HG03520 (cell line): ENCODE data around the gene GOSR1.
"Not testable (repeated sequence)": the region's sequence is repeated elsewhere in the genome, so short reads cannot be mapped to it uniquely, and the experiment has no call there.

Experiments used
- ATAC-seq: cut with Tn5 transposase; IDR thresholded peaks from one replicate; pipeline ENCODE4 v1.9.1; 2021; ENCODE audit warnings: mild to moderate bottlenecking, moderate library complexity; ENCODE audit not compliant: unreplicated experiment

Gene GOSR1

DNA sequence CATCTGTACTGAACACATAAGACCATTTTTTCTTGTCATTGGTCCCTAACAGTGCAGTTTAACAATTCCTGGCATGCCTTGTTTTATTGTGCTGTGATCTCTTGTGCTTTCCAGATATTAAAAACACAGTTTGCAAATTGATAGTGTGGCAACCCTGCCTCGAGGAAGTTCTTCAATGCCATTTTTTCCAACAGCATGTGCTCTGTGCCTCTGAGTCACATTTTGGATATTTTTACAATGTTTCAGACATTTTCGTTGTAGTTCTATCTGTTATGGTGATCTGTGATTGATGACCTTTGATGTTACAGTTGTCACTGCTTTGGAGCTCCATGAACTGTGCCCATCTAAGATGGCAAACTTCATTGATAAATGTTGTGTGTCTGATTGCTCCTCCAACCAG is 66.2 kb downstream of the GOSR1 start:
- ATAC-seq: no peak

DNA sequence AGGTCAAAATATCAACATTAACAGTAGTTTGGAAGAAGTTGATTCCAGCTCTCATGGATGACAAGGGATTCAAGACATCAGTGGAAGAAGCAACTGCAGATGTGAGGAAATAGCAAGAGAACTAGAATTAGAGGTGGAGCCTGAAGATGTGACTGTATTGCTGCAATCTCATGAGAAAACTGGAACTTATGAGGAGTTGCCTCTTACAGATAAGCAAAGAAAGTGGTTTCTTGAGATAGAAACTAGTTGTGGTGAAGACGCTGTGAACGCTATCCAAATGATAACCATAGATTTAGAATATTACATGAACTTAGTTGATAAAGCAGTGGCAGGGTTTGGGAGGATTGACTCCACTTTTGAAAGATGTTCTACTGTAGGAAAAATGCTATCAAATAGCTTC is 67.8 kb downstream of the GOSR1 start:
- ATAC-seq: no peak

- ATAC-seq: no peak
Measured at GRCh38 chr17:30547778-30548573, 70.8 kb downstream of the GOSR1 start.

GRCh38 chr17:30549181-30549580 is 72.0 kb downstream of the GOSR1 start:
- not testable (repeated sequence) for ATAC-seq

GRCh38 chr17:30549864-30550511 is 72.8 kb downstream of the GOSR1 start:
- no peak for ATAC-seq

GRCh38 chr17:30550512-30551273 is 73.5 kb downstream of the GOSR1 start:
- no peak for ATAC-seq

- ATAC-seq: not testable (repeated sequence)
Measured at GRCh38 chr17:30551274-30551995, 74.2 kb downstream of the GOSR1 start.

DNA sequence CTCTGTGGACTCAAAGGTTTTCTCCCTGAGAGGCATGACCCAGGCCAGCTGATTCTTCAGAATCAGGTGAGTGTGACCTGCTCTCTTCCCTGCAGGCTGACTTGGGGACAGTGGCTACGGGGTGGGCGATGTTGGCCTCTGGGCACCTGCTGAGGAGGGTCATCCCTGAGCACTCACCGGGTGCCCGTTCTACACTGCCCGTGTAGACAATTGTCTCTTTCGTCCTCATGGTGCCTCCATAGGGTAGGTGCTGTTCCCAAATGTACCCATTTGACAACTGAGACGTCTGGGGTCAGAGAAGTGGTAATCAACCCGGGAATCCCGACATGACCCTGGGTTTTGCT is 74.8 kb downstream of the GOSR1 start:
- ATAC-seq: no peak

GRCh38 chr17:30552994-30553566 is 75.9 kb downstream of the GOSR1 start:
- ATAC-seq: no peak

GRCh38 chr17:30553823-30554440 is 76.7 kb downstream of the GOSR1 start:
- not testable (repeated sequence) for ATAC-seq

DNA sequence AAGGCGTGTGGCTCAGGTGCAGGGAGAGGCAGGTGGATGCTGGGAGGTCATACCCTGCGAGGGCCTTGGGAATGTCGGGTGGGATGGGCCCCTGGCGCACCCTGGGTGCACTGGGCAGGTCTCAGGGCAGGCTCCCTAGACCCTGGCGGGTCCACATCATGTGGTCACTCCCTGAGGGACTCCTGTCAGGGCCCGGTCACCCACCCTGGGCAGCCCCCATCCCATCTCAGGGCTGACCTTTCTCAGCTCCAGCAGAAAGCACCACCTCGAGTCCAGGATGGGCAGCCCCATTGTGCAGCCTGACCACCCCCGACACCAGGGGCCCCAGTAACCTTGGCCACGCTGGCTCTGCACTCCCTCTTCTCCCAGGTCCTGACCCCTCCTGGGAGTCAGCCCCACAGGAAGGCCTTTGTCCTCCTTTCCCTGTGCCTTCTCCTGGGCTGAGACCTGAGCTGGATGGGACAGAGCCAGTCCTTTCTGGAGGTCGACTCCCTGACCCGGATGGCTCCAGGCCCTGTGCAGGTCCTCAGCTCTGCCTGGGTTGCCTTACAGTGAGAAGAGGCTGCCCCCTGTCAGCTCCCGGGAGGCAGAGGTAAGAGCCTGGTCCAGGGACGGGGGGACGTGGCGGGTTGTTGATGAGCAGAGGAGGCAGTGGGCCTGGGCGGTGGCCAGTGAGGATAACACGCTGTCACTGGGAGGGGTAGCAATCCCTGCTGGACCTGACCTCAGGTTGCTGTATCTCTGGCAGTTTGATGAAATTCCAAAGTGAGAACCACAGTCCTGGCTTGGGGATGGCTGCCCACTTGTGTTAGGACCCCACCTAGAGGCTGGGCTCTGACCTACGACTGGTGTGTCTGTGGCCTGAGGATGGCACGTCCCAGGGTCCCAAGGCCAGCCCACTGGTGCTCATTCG is 77.9 kb downstream of the GOSR1 start:
- ATAC-seq: no peak

DNA sequence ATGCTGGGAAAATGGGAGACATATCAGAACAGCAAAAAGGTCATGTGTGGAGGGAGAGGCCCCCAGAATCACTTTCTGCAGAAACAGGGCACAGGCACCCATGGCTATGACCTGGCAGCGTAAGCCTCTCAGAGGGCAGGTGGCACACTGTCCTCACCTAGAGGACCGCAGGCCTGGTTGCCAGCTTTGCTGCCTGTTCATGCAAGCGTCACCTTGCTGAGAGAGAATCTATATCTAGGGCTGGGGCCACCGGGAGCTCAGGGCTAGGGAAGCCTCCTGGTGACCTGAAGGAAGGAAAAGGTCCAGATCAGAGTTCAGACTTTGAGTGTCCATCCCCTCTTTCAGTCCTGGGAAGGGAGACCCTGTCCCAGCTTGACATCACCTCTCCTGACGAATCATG is 78.7 kb downstream of the GOSR1 start:
- ATAC-seq: no peak

GRCh38 chr17:30556374-30557332 is 79.4 kb downstream of the GOSR1 start:
- ATAC-seq: no peak

DNA sequence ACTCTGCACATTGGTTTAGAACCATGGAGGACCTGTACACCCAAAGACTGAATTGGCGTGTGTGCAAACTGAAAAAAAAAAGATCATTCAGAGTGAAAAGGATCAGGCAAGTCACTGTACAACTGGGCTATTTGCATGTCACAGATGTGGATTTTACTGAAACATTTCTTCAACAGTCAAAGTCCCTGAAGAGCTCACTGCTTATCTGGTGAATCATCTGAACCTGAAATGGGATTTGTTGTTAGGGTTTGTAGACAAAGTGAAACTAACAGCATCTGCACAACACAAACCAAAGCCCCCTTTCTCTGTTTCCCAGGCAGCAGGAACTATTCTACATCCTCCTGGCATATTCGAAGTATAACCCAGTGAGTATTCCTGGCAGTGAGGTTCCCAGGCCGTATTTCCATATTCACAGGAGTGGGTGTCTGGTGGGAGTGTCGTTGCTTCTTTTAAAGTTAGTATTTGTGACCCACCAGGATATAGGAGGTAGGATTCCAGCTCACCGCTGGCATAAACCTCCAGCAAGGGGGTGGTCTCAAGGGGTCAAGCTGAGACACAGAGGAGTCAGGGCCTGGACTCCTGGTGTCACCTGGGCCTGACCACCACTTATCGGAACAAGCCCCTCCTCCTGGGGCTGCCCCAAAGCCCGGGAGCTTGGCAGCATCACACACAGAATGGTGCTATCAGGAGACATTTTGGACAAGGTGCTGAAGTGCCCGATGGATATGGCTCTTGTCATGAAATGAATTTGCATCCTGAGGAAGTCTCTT is 80.9 kb downstream of the GOSR1 start:
- ATAC-seq: no peak

DNA sequence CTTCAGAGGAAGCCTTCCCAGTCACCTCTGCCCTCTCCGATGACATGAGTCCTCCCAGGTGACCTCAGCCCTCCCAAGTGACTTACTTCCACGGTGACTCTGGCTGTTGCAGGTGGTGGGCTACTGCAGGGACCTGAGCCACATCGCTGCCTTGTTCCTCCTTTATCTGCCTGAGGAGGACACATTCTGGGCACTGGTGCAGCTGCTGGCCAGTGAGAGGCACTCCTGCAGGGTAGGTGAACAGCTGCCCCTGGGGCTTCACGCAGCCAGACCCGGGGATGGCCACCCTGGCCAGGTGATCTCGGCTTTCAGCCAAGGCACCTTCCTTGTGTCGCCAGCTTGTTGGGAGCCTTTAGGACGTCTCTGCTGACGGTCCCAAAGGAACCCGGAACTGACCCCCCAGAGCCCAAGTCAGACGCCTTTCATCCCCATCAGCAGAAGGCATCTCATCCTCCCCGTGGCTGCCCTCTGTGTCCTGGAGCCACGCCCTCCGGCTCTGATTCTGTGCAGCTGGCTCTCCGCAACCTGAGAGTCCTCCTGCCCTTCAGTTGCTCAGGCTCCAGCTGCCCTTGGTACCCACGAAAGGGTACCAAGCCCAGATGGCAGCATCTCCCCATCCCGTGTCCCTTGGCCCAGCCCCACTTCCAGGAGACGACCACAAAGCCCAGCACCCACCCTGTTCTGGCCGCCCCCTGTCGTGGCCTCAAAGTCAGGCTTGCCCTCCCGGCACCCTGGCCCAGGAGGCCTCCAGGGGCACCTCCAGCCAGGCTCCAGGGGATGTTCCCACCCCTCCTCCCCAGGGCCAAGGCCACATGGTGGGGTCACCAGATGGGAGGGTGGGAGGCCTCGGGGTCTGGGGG is 81.7 kb downstream of the GOSR1 start:
- ATAC-seq: no peak

- no peak for ATAC-seq
Measured at GRCh38 chr17:30559656-30560055, 82.4 kb downstream of the GOSR1 start.
